GM19193 (cell line): ENCODE measurements around the gene EVI2A.

Source experiments
- POLR2A ChIP-seq: IDR thresholded peaks from 4 replicates; pipeline ENCODE4 v1.6.1; 2011; ENCODE audit not compliant: insufficient read depth, insufficient read length; ENCODE audit errors: extremely low read depth

The EVI2A gene

GRCh38 chr17:31289790-31290189 lies 31.6 kb downstream of the EVI2A start:
- TF ChIP-seq POLR2A = no peak

DNA sequence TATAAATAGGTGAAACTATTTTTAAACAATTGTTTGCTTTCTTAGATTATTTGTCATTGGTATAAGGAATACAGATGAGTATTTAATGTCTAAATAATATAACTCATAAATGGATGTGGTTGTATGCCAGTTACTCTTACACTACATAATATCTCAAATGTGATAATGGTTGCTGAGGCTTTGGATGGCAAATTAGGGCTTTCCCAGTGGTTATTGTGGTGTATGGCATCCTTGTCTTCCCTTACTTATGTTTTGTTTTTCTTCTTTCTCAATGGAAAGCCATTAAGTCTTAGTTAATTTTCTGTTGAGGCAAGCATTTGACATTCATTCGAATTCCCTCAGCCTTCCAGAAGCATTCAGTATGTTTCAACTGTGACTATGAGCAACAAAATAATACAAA lies 34.8 kb downstream of the EVI2A start:
- TF ChIP-seq POLR2A = no peak

DNA sequence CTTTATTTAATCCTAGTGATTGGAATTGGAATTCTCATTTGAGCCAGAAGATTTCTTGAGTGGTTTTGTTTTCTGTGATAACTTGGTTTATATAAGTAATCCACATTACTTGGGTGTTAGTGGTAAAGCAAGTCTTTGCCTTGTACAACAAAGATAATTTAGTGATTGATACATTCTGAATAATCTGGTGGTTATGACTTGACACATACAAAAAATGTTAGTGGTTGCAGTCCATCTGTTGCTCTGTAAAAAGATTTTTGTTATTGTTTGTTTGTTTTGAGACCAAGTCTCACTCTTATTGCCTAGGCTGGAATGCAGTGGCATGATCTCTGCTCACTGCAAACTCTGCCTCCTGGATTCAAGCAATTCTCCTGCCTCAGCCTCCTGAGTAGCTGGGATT lies 37.6 kb downstream of the EVI2A start:
- no peak for TF ChIP-seq POLR2A

DNA sequence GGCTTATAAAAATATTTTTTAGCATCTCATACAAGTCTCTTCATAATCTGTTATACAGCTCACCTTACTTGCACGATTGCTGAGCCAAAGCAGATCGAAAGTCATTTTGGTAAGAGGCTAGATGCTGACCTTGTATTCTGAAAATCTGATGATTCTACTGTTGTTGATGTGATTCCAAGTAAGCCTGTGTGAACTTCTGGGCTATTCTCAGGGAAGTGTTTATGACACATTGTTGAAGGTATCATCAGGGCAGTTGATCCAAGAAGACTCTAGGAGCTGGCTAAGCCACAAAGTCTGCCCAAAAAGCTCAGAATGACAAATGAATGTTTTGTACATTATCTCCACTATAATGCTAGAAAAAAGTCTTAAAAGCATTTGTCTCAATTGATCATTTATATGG lies 40.4 kb downstream of the EVI2A start:
- TF ChIP-seq POLR2A = no peak

DNA sequence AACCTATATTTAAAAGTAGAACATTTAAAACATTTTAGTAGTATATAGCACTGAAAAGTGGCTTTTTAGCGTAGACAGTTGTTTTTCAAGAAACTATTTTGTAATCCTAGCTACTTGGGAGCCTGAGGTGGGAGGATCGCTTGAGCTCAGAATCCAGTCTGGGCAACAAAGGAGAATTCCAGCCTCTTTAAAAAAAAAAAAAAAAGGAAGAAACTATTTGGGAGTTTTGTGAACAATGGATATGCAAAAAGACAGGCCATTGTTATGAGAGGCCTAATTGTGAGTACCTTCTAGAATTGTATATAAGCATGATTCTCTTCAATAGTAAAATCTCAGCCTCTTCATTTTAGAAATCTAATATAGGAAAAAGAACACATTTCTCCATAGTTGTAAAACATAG lies 42.0 kb downstream of the EVI2A start:
- no peak for TF ChIP-seq POLR2A

GRCh38 chr17:31275116-31275515 lies 46.3 kb downstream of the EVI2A start:
- TF ChIP-seq POLR2A = no peak

GRCh38 chr17:31274252-31274651 lies 47.2 kb downstream of the EVI2A start:
- TF ChIP-seq POLR2A = no peak

DNA sequence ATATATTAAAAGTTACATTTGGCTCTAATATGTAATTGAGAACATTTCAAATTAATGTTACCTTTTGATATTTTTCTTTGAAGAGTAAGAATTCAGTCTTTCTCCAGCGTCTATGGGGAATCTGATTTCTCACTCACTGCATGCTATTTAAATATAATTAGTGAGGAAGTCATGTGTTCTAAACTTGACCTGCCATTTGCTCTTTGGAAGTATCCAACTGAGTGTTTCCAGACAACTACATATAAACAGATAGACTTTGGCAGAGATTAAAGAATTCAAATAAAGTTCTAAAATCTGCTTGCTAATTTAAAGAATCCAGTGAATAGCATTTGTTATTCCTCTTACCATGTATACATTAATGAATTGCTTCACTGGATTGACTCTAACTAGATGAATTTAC lies 47.9 kb downstream of the EVI2A start:
- no peak for TF ChIP-seq POLR2A

- TF ChIP-seq POLR2A = no peak
Measured at GRCh38 chr17:31272803-31273202, 48.6 kb downstream of the EVI2A start.

DNA sequence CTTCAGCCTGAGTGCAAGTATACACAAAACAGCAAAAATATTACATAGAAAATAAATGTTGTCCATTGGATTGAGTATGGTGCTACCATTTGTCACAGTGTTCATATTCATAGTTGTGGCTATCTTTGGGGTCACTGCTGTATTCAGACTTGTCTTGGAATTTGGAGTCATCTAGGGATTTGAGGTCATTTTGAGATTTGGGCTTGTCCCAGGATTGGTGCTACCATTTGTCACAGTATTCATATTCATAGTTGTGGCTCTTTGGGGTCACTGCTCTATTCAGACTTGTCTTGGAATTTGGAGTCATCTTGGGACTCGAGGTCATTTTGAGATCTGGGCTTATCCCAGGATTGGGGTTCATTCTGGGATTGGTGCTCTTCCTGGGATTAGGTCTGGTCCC lies 49.2 kb downstream of the EVI2A start:
- TF ChIP-seq POLR2A = no peak

- TF ChIP-seq POLR2A = no peak
Measured at GRCh38 chr17:31269578-31269983, 51.8 kb downstream of the EVI2A start.

DNA sequence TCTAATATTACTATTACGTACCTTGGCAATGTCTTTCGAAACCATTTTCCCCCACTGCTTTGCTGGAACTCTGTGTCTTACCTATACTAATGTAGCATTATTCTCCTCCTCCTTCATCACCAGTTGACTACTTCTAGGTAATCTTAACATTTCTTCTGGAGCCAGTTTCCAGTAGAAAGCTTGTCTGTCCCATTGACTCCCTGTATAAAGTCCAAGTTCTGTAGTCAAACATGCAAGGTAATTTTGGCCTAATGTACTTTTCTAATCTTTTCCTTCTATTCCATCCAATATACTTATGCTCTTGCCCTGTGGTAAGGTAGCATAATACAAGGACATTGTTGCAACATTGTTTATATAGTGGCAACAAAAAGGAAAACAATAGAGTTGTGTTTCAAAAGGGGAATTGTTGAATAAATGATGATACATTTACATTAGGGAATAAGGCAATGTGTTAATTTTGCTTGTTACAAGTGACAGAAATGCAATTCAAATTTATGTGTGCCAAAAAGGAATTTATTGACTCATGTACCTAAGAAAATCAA lies 52.3 kb downstream of the EVI2A start:
- TF ChIP-seq POLR2A = no peak
